T-helper 9 cell (primary cell): ENCODE data around the gene BMP7.

Experiments used
- DNase-seq: peaks from one replicate; pipeline ENCODE4 v3.0.0-alpha.2; 2020

Gene BMP7

GRCh38 chr20:57225197-57225733 lies 41.2 kb downstream of the BMP7 start:
- no peak for DNase-seq

DNA sequence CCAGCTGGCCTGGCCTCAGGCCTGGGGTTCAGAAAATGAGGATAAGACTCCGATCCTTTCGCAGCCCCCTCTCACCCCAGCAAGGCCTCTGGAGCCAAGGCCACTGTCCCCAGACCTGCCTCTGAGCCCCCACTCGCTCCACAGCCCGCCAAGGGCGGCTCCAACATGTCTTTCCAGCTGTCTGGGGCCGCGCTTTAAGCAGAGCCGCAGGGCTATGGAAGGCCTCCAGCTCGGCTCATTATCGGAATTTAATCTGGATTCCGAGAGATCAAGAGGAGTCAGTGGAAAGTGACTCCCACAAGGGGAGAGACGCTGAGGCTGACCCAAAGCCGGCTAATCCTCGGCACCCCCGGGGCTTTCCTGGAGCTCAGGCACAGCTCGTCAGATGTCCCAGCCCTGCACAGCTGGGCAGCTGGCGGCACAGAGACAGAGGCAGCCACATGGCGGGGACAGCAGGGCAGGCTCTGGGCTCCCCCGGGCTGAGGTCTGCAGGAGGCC lies 41.8 kb downstream of the BMP7 start:
- no peak for DNase-seq

- no peak for DNase-seq
Measured at GRCh38 chr20:57223648-57224489, 42.6 kb downstream of the BMP7 start.

DNA sequence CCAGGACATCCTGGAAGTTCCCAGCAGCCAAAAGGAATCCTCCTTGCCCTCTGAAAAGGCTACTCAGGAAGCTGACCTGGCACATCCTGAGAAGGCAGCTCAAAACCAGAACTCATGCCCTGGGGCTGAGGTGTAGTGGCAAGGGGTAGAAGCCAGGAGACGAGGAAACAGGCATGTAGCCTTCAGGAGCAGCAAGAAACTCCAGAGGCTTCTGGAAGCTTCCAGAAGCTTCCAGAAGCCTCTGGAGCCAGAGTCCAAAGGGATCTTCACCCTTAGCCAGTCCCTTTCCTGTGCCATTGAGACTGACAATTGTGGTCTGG lies 43.9 kb downstream of the BMP7 start:
- no peak for DNase-seq

GRCh38 chr20:57221916-57222630 lies 44.4 kb downstream of the BMP7 start:
- DNase-seq = no peak

GRCh38 chr20:57220337-57221145 lies 45.9 kb downstream of the BMP7 start:
- no peak for DNase-seq

DNA sequence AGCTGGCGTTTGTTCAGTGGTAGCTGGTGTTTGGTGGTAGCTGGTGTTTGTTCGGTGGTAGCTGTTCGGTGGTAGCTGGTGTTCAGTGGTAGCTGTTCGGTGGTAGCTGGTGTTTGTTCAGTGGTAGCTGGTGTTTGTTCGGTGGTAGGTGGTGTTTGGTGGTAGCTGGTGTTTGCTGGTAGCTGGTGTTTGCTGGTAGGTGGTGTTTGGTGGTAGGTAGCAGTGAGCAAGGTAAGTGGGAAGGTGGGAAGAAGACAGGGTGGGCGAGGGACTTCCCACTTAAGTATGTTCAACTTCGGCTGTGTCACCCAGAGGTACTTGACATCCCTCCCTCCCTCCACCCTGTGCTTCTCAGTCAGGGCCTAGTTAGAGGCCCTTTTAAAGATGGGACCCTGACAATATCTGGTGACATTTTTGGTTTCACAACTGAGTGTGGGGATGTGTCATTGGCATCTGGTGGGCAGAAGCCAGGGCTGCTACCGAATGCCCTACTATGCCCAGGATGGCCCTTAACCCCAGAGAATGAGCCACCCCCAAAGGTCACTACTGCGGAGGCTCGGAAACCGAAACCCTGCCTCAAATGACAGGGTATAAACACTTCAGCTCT lies 47.3 kb downstream of the BMP7 start:
- no peak for DNase-seq

DNA sequence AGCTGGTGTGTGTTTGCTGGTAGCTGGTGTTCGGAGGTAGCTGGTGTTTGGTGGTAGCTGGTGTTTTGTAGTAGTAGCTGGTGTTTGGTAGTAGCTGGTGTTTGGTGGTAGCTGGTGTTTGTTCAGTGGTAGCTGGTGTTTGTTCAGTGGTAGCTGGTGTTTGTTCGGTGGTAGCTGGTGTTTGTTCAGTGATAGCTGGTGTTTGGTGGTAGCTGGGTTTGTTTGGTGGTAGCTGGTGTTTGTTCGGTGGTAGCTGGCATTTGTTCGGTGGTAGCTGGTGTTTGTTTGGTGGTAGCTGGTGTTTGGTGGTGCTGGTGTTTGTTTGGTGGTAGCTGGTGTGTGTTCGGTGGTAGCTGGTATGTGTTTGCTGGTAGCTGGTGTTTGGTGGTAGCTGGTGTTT lies 48.0 kb downstream of the BMP7 start:
- DNase-seq = no peak

- no peak for DNase-seq
Measured at GRCh38 chr20:57217802-57218201, 48.6 kb downstream of the BMP7 start.

- no peak for DNase-seq
Measured at GRCh38 chr20:57216669-57217068, 49.8 kb downstream of the BMP7 start.

GRCh38 chr20:57215826-57216471 lies 50.5 kb downstream of the BMP7 start:
- no peak for DNase-seq

DNA sequence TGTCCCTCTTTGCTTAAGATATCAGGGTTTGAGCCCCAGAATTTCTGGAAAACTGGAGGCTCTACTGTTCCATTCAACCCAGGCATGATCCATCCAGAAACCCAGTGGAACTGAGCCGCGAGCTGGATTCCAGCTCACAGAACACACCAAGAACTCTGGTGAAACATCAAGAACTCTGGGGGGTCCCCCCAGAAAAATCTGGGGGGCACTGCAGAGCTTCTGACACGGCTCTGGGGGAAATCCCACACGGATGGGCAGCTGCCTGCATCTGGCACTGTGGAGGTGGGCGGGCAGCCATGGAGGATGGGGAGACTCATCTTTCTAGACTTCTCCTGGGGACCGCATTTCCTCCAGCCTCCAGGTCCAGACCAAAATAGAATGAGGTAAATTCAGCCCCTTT lies 51.0 kb downstream of the BMP7 start:
- no peak for DNase-seq

DNA sequence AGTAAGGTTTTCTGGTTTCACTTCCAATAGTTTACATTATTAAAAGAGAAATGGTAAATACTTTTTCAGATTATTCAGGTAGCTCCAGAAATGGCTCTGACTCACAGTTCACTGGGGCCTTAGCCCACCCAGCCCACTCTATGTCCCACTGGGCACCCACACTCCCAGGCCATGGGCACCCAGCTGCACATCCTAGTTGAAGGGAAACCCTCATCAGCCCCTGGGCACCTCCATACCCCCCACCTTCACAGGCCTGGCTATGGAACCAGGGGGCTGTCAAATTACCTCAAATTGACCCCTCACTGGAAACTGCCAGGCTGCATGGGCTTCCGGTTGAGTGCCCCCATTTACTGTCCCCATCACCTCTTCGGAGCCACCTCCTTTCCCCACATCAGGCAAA lies 51.5 kb downstream of the BMP7 start:
- no peak for DNase-seq

GRCh38 chr20:57214427-57214826 lies 52.0 kb downstream of the BMP7 start:
- no peak for DNase-seq

- no peak for DNase-seq
Measured at GRCh38 chr20:57213924-57214323, 52.5 kb downstream of the BMP7 start.

DNA sequence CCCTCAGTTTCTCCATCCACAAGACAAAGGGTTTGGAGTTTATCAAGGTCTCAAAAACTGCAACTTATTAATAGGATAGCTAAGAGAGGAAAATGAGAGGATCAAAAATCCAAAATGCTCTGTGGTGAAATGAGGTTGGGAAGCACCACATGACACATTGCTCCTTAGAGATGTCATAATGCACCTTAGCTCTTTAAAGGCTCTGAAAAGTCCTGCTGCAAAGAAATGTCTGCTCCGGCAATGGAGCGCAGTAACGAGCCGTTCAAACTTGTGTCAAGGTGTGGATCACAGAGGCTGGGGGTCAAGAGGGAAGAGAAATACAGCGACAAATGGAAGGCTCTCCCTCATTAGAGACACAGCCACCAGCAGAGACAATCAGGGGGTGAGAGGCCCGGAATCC lies 53.1 kb downstream of the BMP7 start:
- DNase-seq = no peak

GRCh38 chr20:57212534-57213276 lies 53.7 kb downstream of the BMP7 start:
- DNase-seq = no peak

DNA sequence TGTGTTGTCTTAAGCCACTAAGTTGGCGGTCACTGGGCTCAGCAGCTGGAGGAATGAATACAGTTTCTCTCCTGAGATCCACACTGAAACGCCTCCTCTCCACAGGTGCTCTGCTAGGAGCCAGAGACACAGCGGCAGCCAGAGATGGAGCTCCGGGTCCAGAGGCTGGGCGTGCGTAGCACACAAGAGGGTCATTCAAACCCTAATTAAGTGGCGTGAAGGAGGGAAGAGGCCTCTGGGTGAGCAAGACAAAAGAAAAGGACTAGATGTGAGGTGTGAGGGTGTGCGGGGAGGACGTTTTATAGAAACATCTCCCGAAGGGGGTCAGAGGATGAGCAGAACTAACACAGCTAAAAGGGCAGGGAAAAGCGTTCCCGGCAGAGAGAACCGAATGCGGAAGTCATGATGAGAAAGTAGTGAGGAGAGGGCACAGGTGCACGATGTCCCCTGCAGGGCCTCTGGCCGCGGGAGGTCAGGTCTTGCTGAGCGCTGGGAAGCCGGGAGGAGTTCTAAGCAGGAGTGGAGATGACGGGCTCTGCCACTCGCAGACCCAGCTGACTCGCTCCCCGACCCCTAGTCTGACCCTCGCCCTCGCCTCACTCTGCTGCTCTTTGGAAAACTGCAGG lies 54.4 kb downstream of the BMP7 start:
- no peak for DNase-seq

DNA sequence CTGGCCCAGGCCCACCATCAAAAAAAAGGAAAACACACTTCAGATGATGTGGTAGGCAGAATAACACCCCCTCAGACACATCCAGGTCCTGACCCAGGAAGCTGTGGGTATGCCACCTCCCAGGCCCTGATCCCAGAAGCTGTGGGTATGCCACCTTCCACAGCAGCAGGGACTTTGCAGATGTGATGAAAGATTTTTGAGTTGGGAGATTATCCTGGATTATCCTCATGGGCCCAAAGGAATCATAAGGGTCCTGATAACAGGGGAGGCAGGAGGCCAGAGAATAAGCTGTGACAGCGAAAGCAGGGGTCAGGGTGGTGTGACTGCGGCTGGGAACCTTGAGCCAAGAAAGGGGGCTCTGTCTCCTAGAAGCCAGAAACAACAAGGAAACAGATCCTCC lies 55.0 kb downstream of the BMP7 start:
- no peak for DNase-seq

DNA sequence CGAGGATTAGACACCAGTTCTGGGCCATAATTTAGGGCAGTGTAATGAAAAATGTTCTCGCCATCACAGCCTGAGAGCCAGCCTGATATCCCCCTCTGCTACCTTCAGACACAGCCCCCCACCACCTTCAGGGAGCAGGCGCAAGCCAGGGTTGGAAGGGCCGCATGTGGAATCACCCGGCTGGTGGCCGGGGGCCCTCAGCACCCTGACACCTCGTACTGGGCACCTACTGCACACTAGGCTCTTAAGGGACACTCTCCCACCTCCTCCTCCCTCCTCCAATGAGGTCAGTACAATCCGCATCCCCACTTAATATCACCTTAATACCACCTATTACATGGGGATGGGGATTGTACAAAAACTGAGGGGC lies 55.5 kb downstream of the BMP7 start:
- no peak for DNase-seq
